A549 (cell line): ENCODE data around the gene CHKA. TPM values are rescaled to one million over a fixed set of nuclear protein-coding genes. Genes with fewer than 3 reads are reported as not detected.

Source experiments
- ATAC-seq, 2 experiments: fragments of 200-7000 bp in 1 of 2; fragments of >200 bp in 1 of 2; cut with Nextera tagmentation in 1 of 2; cut with Tn5 transposase in 1 of 2; 3 replicates each; pipeline versions ENCODE4 v1.8.0 to v1.9.1; 2018 to 2020; ENCODE audit warnings: mild to moderate bottlenecking in 1 of 2, moderate library complexity in 1 of 2
- CTCF ChIA-PET: fragments of 300-600 bp; sonication (Branson Sonifier 250); formaldehyde crosslinking; extraction: SDS; loops from one replicate; lab custom pipeline; 2021; ENCODE audit warnings: antibody characterized with exemption, inconsistent platforms; lab: Yijun Ruan, JAX
- POLR2A ChIA-PET: fragments of 350-600 bp; formaldehyde crosslinking; extraction: SDS; loops from one replicate; lab custom pipeline; 2021; ENCODE audit warnings: antibody characterized with exemption, inconsistent platforms; lab: Yijun Ruan, JAX
- DNase-seq, 2 experiments: peaks; one replicate each; pipeline versions ENCODE4 v3.0.0 to v3.0.0-alpha.2; 2011 to 2016; ENCODE audit warnings: low read depth in 1 of 2, low spot score in 1 of 2
- FAIRE-seq: peaks from 2 replicates; lab custom pipeline; 2011; peaks lifted over from hg19 to GRCh38; lab: Jason Lieb, UNC
- H3K27ac ChIP-seq, 2 experiments: fragments of >200 bp; sonication (Bioruptor Twin); formaldehyde crosslinking; 3 replicates each; pipeline ENCODE4 v1.5.1; 2016 to 2017
- H3K4me1 ChIP-seq: fragments of >200 bp; sonication (Bioruptor Twin); formaldehyde crosslinking; 3 replicates; pipeline ENCODE4 v1.6.1; 2016
- H3K4me2 ChIP-seq: fragments of >200 bp; sonication (Bioruptor Twin); formaldehyde crosslinking; 3 replicates; pipeline ENCODE4 v1.6.1; 2016
- H3K4me3 ChIP-seq: fragments of >200 bp; sonication (Bioruptor Twin); formaldehyde crosslinking; 3 replicates; pipeline ENCODE4 v1.5.1; 2016
- H3K9me3 ChIP-seq: fragments of >200 bp; sonication (Bioruptor Twin); formaldehyde crosslinking; 3 replicates; pipeline ENCODE4 v1.6.1; 2016
- CBX2 ChIP-seq: fragments of 200-600 bp; sonication (generic); IDR thresholded peaks from 2 replicates; pipeline ENCODE4 v1.6.1; 2016; ENCODE audit warnings: low read depth, mild to moderate bottlenecking, borderline replicate concordance
- EHMT2 ChIP-seq: fragments of 200-600 bp; sonication (generic); IDR thresholded peaks from 2 replicates; pipeline ENCODE4 v1.6.1; 2016; ENCODE audit warnings: antibody characterized with exemption, low read depth, mild to moderate bottlenecking, moderate library complexity
- EP300 ChIP-seq, 2 experiments: fragments of >200 bp; sonication (Bioruptor Twin); formaldehyde crosslinking; IDR thresholded peaks; 2 replicates in 1 of 2; 3 replicates in 1 of 2; pipeline ENCODE4 v1.6.1; 2016 to 2017
- FOSL2 ChIP-seq, 2 experiments: fragments of 450-650 bp in 1 of 2; fragments of >200 bp in 1 of 2; sonication (Bioruptor Twin) in 1 of 2; formaldehyde crosslinking; IDR thresholded peaks; 2 replicates each; pipeline versions ENCODE4 v1.5.0 to v1.6.1; 2016 to 2020; ENCODE audit warnings: mild to moderate bottlenecking in 1 of 2, moderate library complexity in 1 of 2
- GATA3 ChIP-seq: IDR thresholded peaks from 2 replicates; pipeline ENCODE4 v1.6.1; 2012; ENCODE audit warnings: borderline replicate concordance
- HOXB5 ChIP-seq: fragments of 250-450 bp; sonication (Bioruptor Pico); IDR thresholded peaks from 2 replicates; pipeline ENCODE4 v1.5.0; 2020; ENCODE audit warnings: mild to moderate bottlenecking, moderate library complexity
- JUNB ChIP-seq: fragments of >200 bp; sonication (Bioruptor Twin); formaldehyde crosslinking; IDR thresholded peaks from 2 replicates; pipeline ENCODE4 v1.6.1; 2016
- KDM1A ChIP-seq: fragments of 200-600 bp; sonication (generic); IDR thresholded peaks from 2 replicates; pipeline ENCODE4 v1.6.1; 2016; ENCODE audit warnings: low read depth, mild to moderate bottlenecking
- KDM5A ChIP-seq: fragments of 200-600 bp; sonication (generic); IDR thresholded peaks from 2 replicates; pipeline ENCODE4 v1.6.1; 2016; ENCODE audit warnings: antibody characterized with exemption, mild to moderate bottlenecking
- MAZ ChIP-seq: fragments of 150-350 bp; IDR thresholded peaks from 2 replicates; pipeline ENCODE4 v1.6.1; 2014; ENCODE audit warnings: antibody characterized with exemption, low read depth, low read length, borderline replicate concordance
- NPAS2 ChIP-seq: fragments of 250-450 bp; sonication (Bioruptor Pico); IDR thresholded peaks from 2 replicates; pipeline ENCODE4 v1.8.0; 2022; ENCODE audit warnings: mild to moderate bottlenecking, moderate library complexity, borderline replicate concordance
- POLR2AphosphoS2 ChIP-seq: conservative IDR thresholded peaks from 2 replicates; pipeline ENCODE4 v1.6.1; 2012; ENCODE audit warnings: low read length, improper control_type of control experiment, inconsistent platforms
- RARB ChIP-seq: fragments of 250-450 bp; sonication (Bioruptor Pico); IDR thresholded peaks from 2 replicates; pipeline ENCODE4 v1.8.0; 2021; ENCODE audit warnings: mild to moderate bottlenecking, moderate library complexity
- RFX5 ChIP-seq: fragments of 450-650 bp; IDR thresholded peaks from 2 replicates; pipeline ENCODE4 v1.7.1; 2014; ENCODE audit warnings: antibody characterized with exemption, mild to moderate bottlenecking, moderate library complexity
- SREBF2 ChIP-seq: fragments of 450-650 bp; IDR thresholded peaks from 2 replicates; pipeline ENCODE4 v1.6.1; 2014; ENCODE audit warnings: mild to moderate bottlenecking, moderate library complexity
- ZC3H11A ChIP-seq: fragments of 450-650 bp; IDR thresholded peaks from 2 replicates; pipeline ENCODE4 v1.6.1; 2014; ENCODE audit warnings: antibody characterized with exemption, mild to moderate bottlenecking
- whole genome bisulfite sequencing: methylation state at CpG from one replicate; pipeline ENCODE4 v1.1.6; 2017; ENCODE audit errors: missing lambda C conversion rate; 5-methylcytosine and 5-hydroxymethylcytosine counted together
- polyA plus RNA-seq, 4 experiments: library from polyadenylated mRNA; depleted of rRNA in 3 of 4; stranded (reverse); fragments of >200 nt; fragmentation: RNase III in 1 of 4; extraction: RNeasy Plus Mini Kit Qiagen cat#74134 plus additional on column Dnase treatment in 1 of 4; gene quantifications; 2 replicates in 3 of 4; 3 replicates in 1 of 4; pipeline ENCODE4 v1.2.3, GENCODE V29; 2011 to 2017
- TF ChIP-seq, protein P1 (sequence below): fragments of >200 bp; sonication (Bioruptor Twin); formaldehyde crosslinking; IDR thresholded peaks from 3 replicates; pipeline ENCODE4 v1.5.1; 2016
- TF ChIP-seq, protein P2 (sequence below): IDR thresholded peaks from 2 replicates; pipeline ENCODE4 v1.6.1; 2012
- TF ChIP-seq, protein P3 (sequence below): fragments of 450-650 bp; IDR thresholded peaks from 2 replicates; pipeline ENCODE4 v1.6.1; 2014; ENCODE audit warnings: antibody characterized with exemption
- TF ChIP-seq, protein P4 (sequence below): IDR thresholded peaks from 2 replicates; pipeline ENCODE4 v1.6.1; 2012; ENCODE audit warnings: low read depth, borderline replicate concordance
- TF ChIP-seq, protein P5 (sequence below): fragments of 200-600 bp; sonication (generic); IDR thresholded peaks from 2 replicates; pipeline ENCODE4 v1.6.1; 2016; ENCODE audit warnings: antibody characterized with exemption, mild to moderate bottlenecking, moderate library complexity
- TF ChIP-seq, protein P6 (sequence below): fragments of >200 bp; sonication (Bioruptor Twin); formaldehyde crosslinking; IDR thresholded peaks from 2 replicates; pipeline ENCODE4 v1.6.1; 2016

Gene CHKA
- polyA plus RNA-seq, 2 of the 4 experiments (the other 2 are of a cell fraction): 14.2 to 21.7 TPM

DNA sequence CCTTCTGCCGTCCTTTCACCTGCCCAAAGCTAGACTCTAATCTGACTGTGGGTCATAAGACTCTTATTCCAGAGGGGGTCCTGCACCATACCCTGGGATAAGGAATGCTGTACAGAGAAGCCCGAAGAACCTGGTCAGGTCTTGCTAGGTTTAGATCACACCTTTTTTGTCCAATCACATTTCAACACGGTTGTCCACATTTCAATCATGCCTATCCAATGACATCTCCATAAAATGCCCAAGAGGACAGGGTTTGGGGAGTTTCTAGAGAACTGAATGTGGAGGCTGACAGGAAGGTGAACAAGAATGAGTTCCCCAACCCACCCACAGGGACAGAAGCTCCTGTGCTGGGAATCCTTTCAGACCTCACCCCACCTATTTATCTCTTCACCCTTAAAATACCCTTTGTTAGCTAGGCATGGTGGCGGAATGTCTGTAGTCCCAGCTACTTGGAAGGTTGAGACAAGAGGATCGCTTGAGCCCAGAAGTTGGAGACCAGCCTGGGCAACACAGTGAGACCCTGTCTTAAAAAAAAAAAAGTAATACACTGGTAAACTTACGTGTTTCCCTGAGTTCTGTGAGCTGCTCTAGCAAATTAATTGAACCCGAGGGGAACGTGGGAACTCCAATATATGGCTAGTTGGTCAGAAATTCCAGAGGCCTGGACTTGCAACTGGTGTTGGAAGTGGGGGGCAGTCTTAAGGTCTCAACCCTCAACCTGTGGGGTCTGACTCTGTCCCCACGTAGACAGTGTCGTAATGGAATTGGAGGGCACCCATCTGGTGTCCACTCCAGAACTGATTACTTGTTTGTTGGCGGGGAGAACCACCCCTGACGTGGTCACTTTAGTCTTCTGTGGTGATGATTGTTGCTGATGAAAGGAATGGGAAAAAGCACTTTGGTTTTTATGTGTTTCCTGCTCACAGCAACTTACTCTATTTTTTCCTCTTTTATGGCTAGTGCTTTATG is 64.6 kb downstream of the CHKA start:
- DNase-seq (no peak), ATAC-seq (no peak), FAIRE-seq (no peak)
- 89% methylated on average over 12 of the region's 12 CpGs for WGBS
- TF ChIP-seq GATA3 (no peak), POLR2AphosphoS2 (0 out of 2 replicates have a peak, but pooled peaks have one; percentile 25), KDM1A (no peak)
- Histone ChIP-seq H3K4me2 (no peak overlapping the region), H3K27ac (no peak overlapping the region), H3K4me1 (no peaks in the 10 kb centered on the region), H3K4me3 (no peak overlapping the region), H3K9me3 (no peaks in the 10 kb centered on the region)
- POLR2A ChIA-PET: no interaction called here
- CTCF ChIA-PET: interaction anchor here (1.1 kb wide), 1 partner anchor 19 kb away, joined by 3 read pairs; no protein-coding TSS in a partner anchor

DNA sequence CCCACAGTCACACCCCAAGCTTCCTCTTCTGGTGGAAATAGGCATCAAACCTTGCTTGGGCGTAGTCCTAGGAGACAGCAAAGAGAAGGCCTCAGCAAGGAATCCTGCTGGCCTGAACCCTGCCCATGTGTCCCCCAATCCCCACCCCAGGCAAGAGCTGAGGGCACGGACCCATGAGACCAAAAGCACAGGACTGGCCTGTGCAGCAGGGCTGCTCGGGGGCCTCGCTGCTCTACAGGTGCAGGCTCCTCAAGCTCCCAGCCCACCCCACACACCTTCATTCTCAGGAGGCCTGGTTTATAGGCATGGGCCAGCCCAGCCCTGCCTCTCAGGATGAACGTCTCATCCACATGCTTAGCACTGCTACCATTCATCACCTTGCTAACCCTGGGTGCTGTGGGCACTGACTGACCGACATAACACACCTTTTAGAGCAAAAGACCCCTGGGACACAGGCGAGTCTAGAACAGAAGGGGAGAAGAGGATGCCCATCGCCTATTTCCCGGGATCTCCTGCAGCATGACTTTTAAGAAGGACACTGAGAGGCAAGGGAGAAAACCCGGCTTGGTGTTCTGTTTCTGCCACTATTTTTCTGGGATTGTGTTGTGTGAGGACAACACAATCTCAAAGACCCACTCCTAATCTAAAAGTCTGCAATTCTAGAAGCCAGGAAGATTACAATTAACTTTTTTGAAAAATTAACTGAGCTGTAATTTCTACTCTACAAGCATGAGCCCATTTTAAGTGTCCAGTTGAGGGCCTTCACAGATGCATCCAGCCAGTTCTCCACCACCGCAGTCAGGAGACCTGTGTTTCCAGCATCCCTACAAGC is 67.0 kb downstream of the CHKA start:
- POLR2A ChIA-PET: no interaction called here
- TF ChIP-seq ZC3H11A (no peak), CBX2 (no peak), MAZ (no peak), HOXB5 (CRISPR knock-in tag) (no peak), EP300 (IDR thresholded peaks at IDR 0.05) (no peak), RFX5 (no peak), EHMT2 (no peak), RARB (CRISPR knock-in tag) (no peak), FOSL2 (IDR thresholded peaks at IDR 0.05) (no peak), FOSL2 (CRISPR knock-in tag; IDR thresholded peaks at IDR 0.05) (no peak), POLR2AphosphoS2 (no peak), KDM5A (no peak), SREBF2 (no peak), NPAS2 (no peak), JUNB (no peak)
- TF ChIP-seq, protein P1, sequence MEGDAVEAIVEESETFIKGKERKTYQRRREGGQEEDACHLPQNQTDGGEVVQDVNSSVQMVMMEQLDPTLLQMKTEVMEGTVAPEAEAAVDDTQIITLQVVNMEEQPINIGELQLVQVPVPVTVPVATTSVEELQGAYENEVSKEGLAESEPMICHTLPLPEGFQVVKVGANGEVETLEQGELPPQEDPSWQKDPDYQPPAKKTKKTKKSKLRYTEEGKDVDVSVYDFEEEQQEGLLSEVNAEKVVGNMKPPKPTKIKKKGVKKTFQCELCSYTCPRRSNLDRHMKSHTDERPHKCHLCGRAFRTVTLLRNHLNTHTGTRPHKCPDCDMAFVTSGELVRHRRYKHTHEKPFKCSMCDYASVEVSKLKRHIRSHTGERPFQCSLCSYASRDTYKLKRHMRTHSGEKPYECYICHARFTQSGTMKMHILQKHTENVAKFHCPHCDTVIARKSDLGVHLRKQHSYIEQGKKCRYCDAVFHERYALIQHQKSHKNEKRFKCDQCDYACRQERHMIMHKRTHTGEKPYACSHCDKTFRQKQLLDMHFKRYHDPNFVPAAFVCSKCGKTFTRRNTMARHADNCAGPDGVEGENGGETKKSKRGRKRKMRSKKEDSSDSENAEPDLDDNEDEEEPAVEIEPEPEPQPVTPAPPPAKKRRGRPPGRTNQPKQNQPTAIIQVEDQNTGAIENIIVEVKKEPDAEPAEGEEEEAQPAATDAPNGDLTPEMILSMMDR: no peak
- TF ChIP-seq, protein P2, sequence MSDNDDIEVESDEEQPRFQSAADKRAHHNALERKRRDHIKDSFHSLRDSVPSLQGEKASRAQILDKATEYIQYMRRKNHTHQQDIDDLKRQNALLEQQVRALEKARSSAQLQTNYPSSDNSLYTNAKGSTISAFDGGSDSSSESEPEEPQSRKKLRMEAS: no peak
- TF ChIP-seq, protein P3, sequence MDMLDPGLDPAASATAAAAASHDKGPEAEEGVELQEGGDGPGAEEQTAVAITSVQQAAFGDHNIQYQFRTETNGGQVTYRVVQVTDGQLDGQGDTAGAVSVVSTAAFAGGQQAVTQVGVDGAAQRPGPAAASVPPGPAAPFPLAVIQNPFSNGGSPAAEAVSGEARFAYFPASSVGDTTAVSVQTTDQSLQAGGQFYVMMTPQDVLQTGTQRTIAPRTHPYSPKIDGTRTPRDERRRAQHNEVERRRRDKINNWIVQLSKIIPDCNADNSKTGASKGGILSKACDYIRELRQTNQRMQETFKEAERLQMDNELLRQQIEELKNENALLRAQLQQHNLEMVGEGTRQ: no peak
- TF ChIP-seq, protein P4, sequence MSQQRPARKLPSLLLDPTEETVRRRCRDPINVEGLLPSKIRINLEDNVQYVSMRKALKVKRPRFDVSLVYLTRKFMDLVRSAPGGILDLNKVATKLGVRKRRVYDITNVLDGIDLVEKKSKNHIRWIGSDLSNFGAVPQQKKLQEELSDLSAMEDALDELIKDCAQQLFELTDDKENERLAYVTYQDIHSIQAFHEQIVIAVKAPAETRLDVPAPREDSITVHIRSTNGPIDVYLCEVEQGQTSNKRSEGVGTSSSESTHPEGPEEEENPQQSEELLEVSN: no peak
- TF ChIP-seq, protein P5, sequence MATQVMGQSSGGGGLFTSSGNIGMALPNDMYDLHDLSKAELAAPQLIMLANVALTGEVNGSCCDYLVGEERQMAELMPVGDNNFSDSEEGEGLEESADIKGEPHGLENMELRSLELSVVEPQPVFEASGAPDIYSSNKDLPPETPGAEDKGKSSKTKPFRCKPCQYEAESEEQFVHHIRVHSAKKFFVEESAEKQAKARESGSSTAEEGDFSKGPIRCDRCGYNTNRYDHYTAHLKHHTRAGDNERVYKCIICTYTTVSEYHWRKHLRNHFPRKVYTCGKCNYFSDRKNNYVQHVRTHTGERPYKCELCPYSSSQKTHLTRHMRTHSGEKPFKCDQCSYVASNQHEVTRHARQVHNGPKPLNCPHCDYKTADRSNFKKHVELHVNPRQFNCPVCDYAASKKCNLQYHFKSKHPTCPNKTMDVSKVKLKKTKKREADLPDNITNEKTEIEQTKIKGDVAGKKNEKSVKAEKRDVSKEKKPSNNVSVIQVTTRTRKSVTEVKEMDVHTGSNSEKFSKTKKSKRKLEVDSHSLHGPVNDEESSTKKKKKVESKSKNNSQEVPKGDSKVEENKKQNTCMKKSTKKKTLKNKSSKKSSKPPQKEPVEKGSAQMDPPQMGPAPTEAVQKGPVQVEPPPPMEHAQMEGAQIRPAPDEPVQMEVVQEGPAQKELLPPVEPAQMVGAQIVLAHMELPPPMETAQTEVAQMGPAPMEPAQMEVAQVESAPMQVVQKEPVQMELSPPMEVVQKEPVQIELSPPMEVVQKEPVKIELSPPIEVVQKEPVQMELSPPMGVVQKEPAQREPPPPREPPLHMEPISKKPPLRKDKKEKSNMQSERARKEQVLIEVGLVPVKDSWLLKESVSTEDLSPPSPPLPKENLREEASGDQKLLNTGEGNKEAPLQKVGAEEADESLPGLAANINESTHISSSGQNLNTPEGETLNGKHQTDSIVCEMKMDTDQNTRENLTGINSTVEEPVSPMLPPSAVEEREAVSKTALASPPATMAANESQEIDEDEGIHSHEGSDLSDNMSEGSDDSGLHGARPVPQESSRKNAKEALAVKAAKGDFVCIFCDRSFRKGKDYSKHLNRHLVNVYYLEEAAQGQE: no peak
- TF ChIP-seq, protein P6, sequence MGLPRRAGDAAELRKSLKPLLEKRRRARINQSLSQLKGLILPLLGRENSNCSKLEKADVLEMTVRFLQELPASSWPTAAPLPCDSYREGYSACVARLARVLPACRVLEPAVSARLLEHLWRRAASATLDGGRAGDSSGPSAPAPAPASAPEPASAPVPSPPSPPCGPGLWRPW: no peak
- DNase-seq: no peak
- Histone ChIP-seq H3K27ac (no peak overlapping the region), H3K4me1 (0 out of 3 replicates have a peak, but pooled peaks cover 3% of the 10 kb centered on the region), H3K9me3 (no peaks in the 10 kb centered on the region), H3K4me3 (no peak overlapping the region), H3K4me2 (no peak overlapping the region)
- FAIRE-seq: no peak
- CTCF ChIA-PET: interaction anchor here (0.8 to 1.8 kb wide), 3 partner anchors 13 to 155 kb away, joined by 3 to 5 read pairs (median 4); no protein-coding TSS in a partner anchor
- peak; percentile 4 to 13; a peak in 3 of 6 replicates for ATAC-seq
- WGBS: 95% methylated on average over 10 of the region's 11 CpGs
